ENCODE data around the gene SLC13A4.

SLC13A4 gene

GRCh38 chr7:135710417-135711138 is 17.4 kb downstream of the SLC13A4 start:
- Histone ChIP-seq H3K4me1 (ENCODE audit: control insufficient read depth, insufficient read depth, low read length, unreplicated experiment) (peaks cover 38% of the 10 kb centered on the region), H3K36me3 (ENCODE audit: insufficient read depth, low read length) (no peaks in the 10 kb centered on the region), H3K27ac (ENCODE audit: low read depth, low read length) (no peak overlapping the region), H2AFZ (ENCODE audit: low read length, unreplicated experiment) (no peak overlapping the region), H3K4me3 (ENCODE audit: low read depth, low read length) (no peak overlapping the region), H3K27me3 (ENCODE audit: insufficient read depth, low read length) (no peaks in the 10 kb centered on the region), H3K79me2 (ENCODE audit: control insufficient read depth, insufficient read depth, low read length, unreplicated experiment) (no peaks in the 10 kb centered on the region)

DNA sequence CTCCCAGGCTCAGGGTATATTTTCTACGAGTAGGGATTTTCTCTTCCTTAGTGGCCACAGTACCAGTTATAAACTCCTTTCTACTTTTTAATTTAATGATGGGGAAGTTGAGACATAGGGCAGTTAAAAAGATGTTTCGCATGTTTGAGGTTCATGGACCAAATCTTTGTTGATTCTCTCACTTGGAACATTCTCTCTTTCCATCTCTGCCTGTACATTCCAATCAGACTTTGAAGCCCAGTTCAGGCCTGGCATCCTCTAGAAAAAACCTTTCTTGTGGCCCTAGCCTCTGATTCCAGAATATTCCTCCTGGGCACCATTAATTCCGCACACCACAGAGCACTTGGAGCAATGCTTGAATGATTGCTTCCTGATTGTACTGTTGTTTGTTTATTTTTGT is 18.5 kb downstream of the SLC13A4 start:
- Histone ChIP-seq H3K36me3 (ENCODE audit: insufficient read depth, low read length) (no peaks in the 10 kb centered on the region), H3K4me3 (ENCODE audit: low read depth, low read length) (no peak overlapping the region), H2AFZ (ENCODE audit: low read length, unreplicated experiment) (no peak overlapping the region), H3K4me1 (ENCODE audit: control insufficient read depth, insufficient read depth, low read length, unreplicated experiment) (peaks cover 31% of the 10 kb centered on the region), H3K27me3 (ENCODE audit: insufficient read depth, low read length) (no peaks in the 10 kb centered on the region), H3K27ac (ENCODE audit: low read depth, low read length) (no peak overlapping the region), H3K79me2 (ENCODE audit: control insufficient read depth, insufficient read depth, low read length, unreplicated experiment) (no peaks in the 10 kb centered on the region)

DNA sequence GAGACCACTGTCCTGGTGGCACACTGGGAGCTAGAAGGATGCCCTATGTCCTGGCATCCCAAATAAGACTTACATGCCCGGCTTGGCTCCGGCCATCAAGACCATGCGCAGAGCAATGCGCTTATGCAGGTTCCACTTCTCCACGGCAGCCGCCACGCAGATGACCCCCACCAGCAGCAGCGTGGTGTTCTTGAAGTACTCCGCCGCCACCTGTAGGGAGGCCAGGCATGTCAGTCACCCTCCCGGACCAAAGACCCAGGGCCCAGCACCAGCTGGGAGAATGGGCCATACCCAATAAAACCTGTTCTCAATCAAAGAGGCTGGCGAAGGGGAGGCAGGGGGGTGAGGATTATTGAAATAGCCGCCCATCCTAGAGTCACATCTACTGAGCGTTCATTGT is 19.9 kb downstream of the SLC13A4 start:
- Histone ChIP-seq H2AFZ (ENCODE audit: low read length, unreplicated experiment) (no peak overlapping the region), H3K79me2 (ENCODE audit: control insufficient read depth, insufficient read depth, low read length, unreplicated experiment) (no peaks in the 10 kb centered on the region), H3K27me3 (ENCODE audit: insufficient read depth, low read length) (no peaks in the 10 kb centered on the region), H3K36me3 (ENCODE audit: insufficient read depth, low read length) (no peaks in the 10 kb centered on the region), H3K27ac (ENCODE audit: low read depth, low read length) (no peak overlapping the region), H3K4me3 (ENCODE audit: low read depth, low read length) (no peak overlapping the region), H3K4me1 (ENCODE audit: control insufficient read depth, insufficient read depth, low read length, unreplicated experiment) (peaks cover 21% of the 10 kb centered on the region)

- H3K27ac ChIP-seq (ENCODE audit: low read depth, low read length), result no peak overlapping the region
These were observed 20.4 kb downstream of the SLC13A4 start for GRCh38 chr7:135707570-135707966.

DNA sequence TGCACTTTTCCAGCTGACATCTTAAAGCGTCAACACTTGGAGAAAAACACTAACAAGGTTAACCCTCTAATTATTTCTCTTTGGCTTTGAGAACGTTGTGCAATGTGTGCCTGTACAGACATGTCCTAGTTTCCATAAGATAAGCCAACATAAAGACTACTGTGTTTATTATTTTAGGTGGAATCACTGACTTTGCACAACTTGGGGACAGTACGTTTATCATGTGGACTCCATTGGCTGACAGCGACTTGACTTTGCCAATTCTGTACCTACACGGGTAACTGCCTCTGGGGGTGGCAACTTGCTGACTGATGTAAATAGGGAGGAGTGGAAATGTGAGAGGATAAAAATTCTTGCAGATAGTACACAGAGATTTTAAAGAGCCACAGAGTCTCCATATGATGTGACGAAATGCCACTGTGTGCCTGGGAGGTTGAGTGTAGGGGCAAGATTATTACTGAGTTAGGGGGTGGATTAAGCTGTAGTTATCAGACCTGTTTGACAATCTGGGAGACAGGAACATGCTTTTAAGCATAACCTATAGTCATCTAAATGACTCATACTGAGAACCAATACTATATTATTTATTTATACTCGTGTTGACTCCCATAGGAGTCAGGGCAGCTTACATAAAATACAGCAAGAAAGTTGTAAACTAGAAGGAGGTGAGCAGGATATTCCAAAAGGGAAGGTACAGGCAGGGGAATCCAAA is 21.0 kb downstream of the SLC13A4 start:
- H3K27me3 ChIP-seq (ENCODE audit: insufficient read depth, low read length), result no peaks in the 10 kb centered on the region
- no peaks in the 10 kb centered on the region for H3K36me3 ChIP-seq (ENCODE audit: insufficient read depth, low read length)
- H3K4me3 ChIP-seq (ENCODE audit: low read depth, low read length), result no peak overlapping the region
- no peak overlapping the region for H3K27ac ChIP-seq (ENCODE audit: low read depth, low read length)
- no peaks in the 10 kb centered on the region for H3K79me2 ChIP-seq (ENCODE audit: control insufficient read depth, insufficient read depth, low read length, unreplicated experiment)
- peaks cover 14% of the 10 kb centered on the region for H3K4me1 ChIP-seq (ENCODE audit: control insufficient read depth, insufficient read depth, low read length, unreplicated experiment)
- H2AFZ ChIP-seq (ENCODE audit: low read length, unreplicated experiment), result no peak overlapping the region

More at GRCh38 chr7:135707570-135707966, 20.4 kb downstream of the SLC13A4 start:
- no peaks in the 10 kb centered on the region for H3K36me3 ChIP-seq (ENCODE audit: insufficient read depth, low read length)
- no peaks in the 10 kb centered on the region for H3K79me2 ChIP-seq (ENCODE audit: control insufficient read depth, insufficient read depth, low read length, unreplicated experiment)
- no peak overlapping the region for H3K4me3 ChIP-seq (ENCODE audit: low read depth, low read length)
- H2AFZ ChIP-seq (ENCODE audit: low read length, unreplicated experiment), result no peak overlapping the region
- no peaks in the 10 kb centered on the region for H3K27me3 ChIP-seq (ENCODE audit: insufficient read depth, low read length)
- peaks cover 17% of the 10 kb centered on the region for H3K4me1 ChIP-seq (ENCODE audit: control insufficient read depth, insufficient read depth, low read length, unreplicated experiment)

GRCh38 chr7:135706038-135706742 is 21.8 kb downstream of the SLC13A4 start:
- Histone ChIP-seq H3K79me2 (ENCODE audit: control insufficient read depth, insufficient read depth, low read length, unreplicated experiment) (no peaks in the 10 kb centered on the region), H3K27me3 (ENCODE audit: insufficient read depth, low read length) (no peaks in the 10 kb centered on the region), H3K36me3 (ENCODE audit: insufficient read depth, low read length) (no peaks in the 10 kb centered on the region), H3K27ac (ENCODE audit: low read depth, low read length) (no peak overlapping the region), H2AFZ (ENCODE audit: low read length, unreplicated experiment) (no peak overlapping the region), H3K4me3 (ENCODE audit: low read depth, low read length) (no peak overlapping the region), H3K4me1 (ENCODE audit: control insufficient read depth, insufficient read depth, low read length, unreplicated experiment) (peaks cover 11% of the 10 kb centered on the region)

GRCh38 chr7:135704698-135705097 is 23.3 kb downstream of the SLC13A4 start:
- Histone ChIP-seq H3K4me3 (ENCODE audit: low read depth, low read length) (no peak overlapping the region), H3K36me3 (ENCODE audit: insufficient read depth, low read length) (no peaks in the 10 kb centered on the region), H3K27ac (ENCODE audit: low read depth, low read length) (no peak overlapping the region), H2AFZ (ENCODE audit: low read length, unreplicated experiment) (no peak overlapping the region), H3K27me3 (ENCODE audit: insufficient read depth, low read length) (no peaks in the 10 kb centered on the region), H3K79me2 (ENCODE audit: control insufficient read depth, insufficient read depth, low read length, unreplicated experiment) (no peaks in the 10 kb centered on the region), H3K4me1 (ENCODE audit: control insufficient read depth, insufficient read depth, low read length, unreplicated experiment) (peaks cover 8% of the 10 kb centered on the region)

DNA sequence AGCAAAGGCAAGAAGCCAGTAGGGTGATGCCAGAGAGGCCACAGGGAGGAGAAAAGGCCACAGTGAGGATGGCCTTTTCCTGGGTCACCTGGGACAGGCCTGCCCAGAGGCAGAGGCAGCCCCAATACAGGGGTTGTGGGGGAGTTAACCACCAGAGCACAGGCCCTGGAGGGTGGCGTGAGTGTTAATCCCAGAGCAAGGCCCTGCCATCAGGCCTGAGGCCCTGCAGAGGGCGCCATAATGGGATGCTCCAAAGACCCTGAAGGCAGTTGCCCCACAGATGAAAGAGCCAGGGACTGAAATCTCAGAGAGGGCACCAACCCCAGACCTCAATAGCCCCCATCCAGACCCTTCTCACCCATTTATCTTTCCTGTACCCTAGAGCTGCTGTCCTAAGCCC is 23.9 kb downstream of the SLC13A4 start:
- Histone ChIP-seq H3K4me3 (ENCODE audit: low read depth, low read length) (no peak overlapping the region), H3K36me3 (ENCODE audit: insufficient read depth, low read length) (no peaks in the 10 kb centered on the region), H3K27ac (ENCODE audit: low read depth, low read length) (no peak overlapping the region), H3K27me3 (ENCODE audit: insufficient read depth, low read length) (no peaks in the 10 kb centered on the region), H3K4me1 (ENCODE audit: control insufficient read depth, insufficient read depth, low read length, unreplicated experiment) (peaks cover 8% of the 10 kb centered on the region), H3K79me2 (ENCODE audit: control insufficient read depth, insufficient read depth, low read length, unreplicated experiment) (no peaks in the 10 kb centered on the region), H2AFZ (ENCODE audit: low read length, unreplicated experiment) (no peak overlapping the region)

DNA sequence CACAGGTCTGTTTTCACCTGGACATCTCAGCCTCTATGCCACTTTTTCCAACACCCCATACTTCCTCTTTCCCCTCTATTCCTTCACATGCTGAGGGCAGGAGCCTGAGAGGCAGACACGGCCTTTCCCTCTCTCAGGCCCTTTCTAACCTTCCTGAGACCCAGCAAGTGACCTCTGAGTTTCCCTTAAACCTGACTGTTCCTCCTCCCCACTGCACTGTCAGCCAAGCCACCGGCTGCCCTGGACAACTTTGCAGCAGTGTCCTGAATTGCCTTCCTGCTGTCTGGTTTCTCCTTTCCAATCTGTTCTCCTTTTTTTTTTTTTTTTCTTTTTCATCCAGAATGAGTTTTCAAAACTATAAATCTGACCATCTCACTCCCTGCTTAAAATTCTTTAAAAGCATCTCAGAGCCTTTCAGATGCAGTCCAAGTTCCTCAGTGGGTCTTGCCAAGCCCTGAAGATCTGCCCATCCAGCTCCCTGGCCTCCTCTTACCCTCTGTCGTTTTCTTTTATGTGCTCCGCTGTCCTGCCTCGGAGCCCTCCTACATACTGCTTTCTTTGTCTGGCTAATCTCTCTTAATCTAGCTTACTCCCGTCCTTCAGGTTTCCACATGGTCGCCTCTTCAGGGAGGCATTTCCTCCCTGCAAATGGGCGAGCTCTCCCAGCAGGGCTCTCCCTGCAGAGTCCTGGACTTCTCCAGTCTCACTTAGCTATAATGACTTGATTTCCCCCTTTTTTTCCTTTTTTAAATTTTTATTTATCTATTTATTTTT is 30.5 kb downstream of the SLC13A4 start:
- no peaks in the 10 kb centered on the region for H3K79me2 ChIP-seq (ENCODE audit: control insufficient read depth, insufficient read depth, low read length, unreplicated experiment)
- no peaks in the 10 kb centered on the region for H3K27me3 ChIP-seq (ENCODE audit: insufficient read depth, low read length)
- H2AFZ ChIP-seq (ENCODE audit: low read length, unreplicated experiment), result no peak overlapping the region
- H3K4me3 ChIP-seq (ENCODE audit: low read depth, low read length), result no peak overlapping the region
- no peaks in the 10 kb centered on the region for H3K4me1 ChIP-seq (ENCODE audit: control insufficient read depth, insufficient read depth, low read length, unreplicated experiment)
- no peaks in the 10 kb centered on the region for H3K36me3 ChIP-seq (ENCODE audit: insufficient read depth, low read length)
- no peak overlapping the region for H3K27ac ChIP-seq (ENCODE audit: low read depth, low read length)

DNA sequence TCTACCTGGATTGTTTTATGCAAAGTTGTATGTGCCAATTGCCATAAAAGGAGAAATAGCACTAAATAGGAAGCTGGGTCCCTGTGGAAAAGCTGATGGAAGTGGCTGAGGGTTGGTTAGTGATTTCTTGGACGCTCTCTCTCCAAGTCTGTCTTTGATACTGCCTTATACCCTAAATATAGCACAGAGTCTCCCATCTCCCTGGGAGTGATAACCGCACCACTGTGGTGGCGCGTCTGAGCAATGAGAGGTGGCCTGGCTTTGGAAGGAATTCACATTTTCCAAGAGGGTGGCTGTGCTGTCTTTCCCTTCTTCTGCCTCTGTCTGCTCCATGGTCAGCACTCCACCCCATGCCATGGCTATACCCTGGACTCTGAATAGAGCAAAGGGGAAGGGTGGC is 34.4 kb downstream of the SLC13A4 start:
- Histone ChIP-seq H3K36me3 (ENCODE audit: insufficient read depth, low read length) (no peaks in the 10 kb centered on the region), H3K79me2 (ENCODE audit: control insufficient read depth, insufficient read depth, low read length, unreplicated experiment) (no peaks in the 10 kb centered on the region), H3K27ac (ENCODE audit: low read depth, low read length) (no peak overlapping the region), H3K27me3 (ENCODE audit: insufficient read depth, low read length) (no peaks in the 10 kb centered on the region), H3K4me3 (ENCODE audit: low read depth, low read length) (no peak overlapping the region), H2AFZ (ENCODE audit: low read length, unreplicated experiment) (no peak overlapping the region), H3K4me1 (ENCODE audit: control insufficient read depth, insufficient read depth, low read length, unreplicated experiment) (no peaks in the 10 kb centered on the region)

Measured in ACC112 (cell line).